ENCODE data around the gene BAG5.

BAG5 gene

DNA sequence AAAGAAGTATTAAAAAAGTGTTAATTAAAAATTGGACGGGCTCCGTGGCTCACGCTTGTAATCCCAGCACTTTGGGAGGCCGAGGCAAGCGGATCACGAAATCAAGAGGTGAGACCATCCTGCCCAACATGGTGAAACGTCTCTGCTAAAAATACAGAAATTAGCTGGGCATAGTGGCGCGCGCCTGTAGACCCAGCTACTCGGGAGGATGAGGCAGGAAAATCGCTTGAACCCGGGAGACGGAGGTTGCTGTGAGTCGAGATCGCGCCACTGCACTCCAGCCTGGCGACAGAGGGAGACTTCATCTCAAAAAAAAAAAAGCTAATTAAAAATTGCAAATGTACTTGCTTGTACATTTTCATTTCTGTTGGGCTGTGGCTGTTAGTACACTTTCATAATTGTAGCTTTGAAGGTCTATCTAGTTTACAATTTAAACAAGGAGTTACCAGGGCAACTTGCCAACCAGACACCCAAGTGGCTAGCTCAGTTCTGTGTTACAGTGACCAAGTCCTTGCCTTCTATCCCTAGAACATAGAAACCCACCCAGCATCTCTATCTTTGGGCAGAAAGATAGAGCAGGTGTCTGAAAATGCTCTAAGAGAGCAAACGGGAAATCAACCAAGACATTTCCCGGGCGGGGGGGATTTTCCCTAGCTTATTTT, 1.5 kb upstream of the BAG5 start:
- no peak for DNase-seq

DNA sequence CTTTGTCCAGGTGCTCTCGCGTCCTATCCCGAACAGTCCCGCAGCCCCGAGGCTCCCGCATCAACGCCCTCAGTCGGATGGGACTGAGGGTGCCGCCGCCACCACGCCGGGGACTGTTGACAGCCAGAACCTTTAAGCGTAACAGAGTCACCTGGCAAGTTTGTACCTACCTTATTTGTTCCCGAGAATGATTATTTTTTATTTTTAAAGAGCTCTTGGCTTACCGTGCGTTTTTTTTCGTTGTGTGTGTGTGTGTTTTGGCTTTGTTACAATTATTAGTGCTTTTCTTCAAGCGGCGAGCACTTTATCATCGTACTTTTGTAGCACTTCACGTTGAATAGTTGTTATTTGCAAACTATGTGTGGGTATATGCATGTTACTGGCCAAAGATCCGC, 766 bp upstream of the BAG5 start:
- no peak for DNase-seq

DNA sequence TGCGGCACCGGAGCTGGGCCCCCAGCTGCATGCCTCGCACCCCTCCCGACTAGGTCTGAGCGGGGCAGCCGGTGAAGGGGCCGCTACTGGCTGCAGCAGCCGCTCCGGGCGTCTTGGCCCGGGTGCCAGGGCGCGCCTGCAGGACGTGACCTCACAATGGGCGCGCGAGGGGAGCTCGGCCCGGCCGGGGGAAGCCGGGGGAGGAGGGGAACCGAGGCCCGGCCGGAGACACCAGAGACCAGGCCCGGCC, 353 bp downstream of the BAG5 start:
- DNase-seq = no peak

DNA sequence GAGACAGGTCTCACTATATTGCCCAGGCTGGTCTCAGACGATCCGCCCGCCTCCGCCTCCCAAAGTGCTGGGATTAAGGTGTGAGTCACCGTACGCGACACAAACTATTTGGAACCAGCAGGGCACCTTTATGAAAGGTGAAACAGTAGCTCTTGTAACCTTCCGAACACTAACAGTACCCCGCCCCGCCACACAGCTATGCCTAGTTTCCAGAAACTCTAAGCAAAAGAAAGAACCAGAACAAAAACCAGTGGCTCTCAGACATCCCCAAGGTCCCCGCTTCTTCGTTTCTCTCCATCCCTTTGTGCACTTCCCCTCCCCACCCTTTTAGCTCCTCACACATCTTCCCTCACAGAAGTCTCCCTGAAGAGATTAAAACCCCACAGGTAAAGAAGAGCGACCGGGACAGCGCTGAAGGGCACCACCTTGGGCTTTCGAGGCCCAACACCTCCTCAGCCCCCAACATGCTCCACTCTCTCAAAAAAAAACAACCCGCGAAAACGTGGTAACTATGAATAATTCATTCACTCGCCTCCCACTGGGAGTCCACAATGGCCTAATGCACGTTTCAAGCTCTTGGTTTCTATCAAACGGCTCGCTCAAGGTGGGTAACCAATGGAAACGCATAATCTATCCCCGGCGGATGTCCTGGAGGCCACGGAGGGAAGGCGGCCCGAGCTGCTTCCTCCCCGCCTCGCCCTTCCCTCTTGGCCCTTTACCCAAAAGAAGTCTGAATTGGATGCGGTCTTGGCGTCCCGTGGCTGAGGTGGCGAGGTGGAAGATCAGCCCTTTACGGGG, 877 bp downstream of the BAG5 start:
- DNase-seq = peak; percentile 24

DNA sequence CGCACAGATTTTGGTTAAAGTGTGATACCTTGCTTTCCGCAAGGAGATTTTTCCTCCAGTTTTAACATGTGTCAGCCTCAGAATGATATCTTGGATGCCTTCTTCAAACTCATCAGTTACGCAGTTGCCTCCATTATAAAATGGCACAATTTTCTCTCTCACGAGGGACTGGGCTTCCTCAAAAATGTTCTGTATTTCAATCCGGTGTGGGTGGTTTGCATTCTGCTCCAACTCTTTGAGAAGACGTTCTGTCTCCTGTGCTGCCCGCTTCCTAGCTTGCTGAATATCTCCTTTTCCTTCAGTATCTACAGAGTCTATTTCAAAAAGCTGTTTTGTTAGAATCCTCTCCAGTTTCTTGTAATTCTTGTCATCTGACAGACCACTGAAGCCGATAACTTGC, 1.8 kb downstream of the BAG5 start:
- DNase-seq = no peak

DNA sequence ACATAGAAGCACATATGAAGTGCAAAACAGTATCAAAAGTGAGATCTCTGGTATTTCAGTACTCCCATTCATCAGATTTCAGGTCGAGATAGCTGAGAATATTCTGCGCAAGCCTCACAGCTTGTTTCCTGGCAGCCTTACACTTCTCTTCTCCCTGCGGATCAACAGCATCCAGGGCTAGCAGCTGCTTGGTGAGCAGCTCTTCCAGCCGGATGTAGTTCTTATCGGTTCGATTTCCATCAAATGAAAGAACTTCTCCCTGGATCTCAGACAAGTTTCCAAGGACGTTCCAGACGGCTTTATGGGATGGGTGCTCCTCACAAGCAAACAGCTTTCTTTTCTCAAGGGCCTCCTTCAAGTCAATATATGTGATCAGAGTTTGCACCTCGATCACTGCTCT, 2.7 kb downstream of the BAG5 start:
- DNase-seq = no peak

DNA sequence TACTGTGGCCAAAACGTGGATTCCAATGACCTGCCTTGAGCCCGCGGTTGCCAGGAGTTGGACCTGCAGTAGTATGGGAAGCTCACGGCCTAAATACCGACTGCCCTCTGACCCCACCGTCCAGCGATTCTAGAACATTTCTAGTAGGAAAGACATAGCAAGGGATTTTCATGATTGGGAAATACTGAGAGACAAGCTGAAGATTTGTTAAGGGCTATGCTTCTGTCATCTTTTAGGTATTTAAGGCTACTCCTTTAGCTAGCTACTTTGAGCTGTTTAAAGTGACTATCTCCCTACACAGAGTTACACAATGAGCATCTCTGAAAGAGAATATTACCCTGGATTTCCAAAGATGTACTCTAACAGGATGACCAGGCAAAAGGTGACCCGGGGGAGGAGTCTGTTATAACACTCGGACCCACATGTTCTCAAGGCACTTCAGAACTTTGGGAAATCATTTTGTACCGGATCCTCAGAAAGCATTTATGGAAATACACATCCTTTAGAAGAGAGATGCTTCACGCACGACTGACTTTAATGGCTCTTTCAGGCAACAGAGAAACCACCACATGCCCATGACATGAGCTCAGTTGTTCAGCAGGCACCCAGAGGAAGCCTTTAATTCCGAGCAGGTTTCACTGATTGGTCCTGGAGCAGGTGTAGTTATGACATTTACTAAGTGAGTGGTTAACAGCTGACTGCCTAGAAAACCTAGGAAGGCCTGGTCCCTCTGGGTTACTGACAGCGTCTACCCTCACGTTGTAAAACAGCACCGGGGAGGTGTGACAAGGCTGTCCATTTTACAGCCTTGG, 4.2 kb downstream of the BAG5 start:
- no peak for DNase-seq

DNA sequence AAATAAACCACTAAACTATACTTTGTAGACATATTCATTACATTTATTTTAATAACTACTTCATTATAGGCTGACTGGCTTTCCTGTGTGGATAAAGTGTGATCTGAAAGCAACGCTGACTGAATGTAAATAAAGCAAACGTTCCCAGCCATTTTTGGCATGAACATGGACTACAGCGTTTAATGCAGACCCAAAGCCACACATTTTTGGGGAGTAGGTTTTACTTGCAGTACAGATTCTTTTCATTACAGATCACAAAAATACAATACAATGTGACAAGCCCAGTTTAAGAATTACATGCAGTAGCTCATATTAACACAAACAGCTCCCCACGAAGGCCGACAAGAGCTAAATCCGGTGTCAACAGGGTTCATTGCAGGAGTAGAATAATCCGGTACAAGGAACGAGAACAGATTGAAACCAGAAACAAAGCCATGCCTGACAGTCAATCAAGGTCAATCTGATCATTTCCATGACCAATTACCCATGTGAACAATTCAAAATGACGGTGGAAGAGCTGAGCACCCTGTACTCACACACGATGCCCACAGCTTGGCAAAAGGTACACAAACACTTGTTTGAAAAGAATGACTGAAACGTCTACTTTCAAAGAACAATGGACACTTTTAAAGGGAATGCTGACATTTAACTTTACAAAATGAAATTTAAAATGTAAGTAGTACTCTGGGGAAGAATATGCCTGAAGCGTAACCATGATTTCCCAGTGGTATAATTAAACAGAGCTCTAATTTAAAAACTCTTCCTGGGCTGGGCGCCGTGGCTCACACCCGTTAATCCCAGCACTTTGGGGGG, 5.3 kb downstream of the BAG5 start:
- DNase-seq = no peak

DNA sequence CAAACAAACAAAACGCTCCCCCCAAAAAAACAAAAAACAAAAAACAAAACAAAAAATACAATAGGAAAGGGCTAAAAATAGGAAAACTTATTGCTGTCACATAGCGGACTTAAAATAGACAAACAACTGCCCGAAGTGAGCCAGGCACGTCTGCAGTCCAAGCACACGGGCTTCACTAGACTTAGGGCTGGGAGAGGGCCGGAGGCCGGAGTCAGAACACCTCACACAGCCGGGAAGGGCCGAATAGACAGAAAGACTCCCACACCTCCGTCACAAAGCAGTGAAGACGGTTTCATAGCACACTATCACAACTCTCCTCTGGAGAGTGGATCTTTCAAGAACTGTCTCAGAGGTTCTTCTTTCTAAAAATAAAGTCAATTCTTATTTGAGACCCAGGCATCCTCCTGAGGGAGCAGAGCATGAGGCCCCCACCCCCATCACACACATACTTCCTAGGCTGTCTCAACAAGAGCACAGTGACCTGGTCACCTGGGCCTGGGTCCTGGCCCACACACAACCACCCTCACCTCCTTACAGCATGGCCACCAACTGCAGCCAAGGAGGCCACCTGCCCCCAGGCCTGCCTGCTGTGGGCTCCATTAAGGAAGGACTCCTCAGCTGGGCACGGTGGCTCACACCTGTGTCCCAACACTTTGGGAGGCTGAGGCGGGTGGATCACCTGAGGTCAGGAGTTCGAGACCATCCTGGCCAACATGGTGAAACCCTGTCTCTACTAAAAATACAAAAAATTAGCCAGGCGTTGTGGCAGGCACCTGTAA, 6.7 kb downstream of the BAG5 start:
- DNase-seq = no peak

DNA sequence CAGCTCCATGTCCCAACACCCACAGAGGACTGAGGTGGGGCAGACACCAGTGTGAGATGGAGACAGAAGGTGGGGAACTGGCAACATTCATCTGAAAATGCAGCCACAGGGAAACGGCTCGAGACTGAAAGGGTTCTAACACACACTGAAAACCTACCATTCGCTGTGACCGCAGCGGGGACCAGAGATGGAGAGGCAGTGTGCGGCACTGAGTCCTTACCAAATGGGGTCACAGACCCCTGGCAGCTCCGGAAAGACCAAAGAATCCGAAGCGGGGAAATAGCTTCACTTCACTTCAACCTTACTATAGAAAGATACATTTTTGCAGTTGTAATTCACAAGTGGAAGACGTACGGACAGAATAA, 9.6 kb downstream of the BAG5 start:
- no peak for DNase-seq

DNA sequence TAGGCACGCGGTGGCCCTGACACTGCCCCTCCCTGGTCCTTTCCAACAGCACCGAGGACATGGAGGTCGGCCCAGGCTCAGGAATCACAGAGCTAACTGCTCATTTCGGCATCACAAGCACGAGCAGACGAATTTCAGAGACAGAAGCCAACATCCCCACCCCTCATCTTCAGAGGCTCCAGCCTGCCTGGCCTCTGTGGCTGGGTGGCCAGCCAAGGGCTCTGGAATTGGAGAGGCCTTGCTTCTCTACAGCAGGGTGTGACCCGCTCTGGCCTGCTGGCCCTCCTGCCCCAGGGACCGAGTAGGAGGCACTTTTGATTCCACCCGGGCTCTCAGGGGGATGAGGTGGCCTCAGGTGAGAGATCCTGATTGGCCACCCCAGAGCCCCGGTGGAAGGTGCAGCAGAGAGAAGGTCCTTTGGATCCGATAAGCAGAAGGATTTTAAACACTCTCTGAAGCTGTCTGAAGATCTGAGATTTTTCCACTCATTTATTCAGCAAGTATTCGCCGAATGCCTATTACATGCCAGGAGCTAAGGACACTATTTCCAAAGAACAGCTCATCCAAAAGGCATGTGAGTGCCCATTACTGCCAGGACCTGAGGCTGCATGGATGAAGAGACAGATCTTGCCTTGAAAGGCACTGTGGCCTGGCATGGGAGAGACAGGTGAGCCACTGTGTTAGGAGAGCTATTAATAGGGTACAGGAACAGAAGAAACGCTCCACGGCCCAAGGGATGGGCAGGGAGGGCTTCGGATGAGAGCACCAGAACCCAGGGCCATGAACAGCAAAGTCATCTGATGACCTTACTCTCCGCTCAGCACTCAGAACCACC, 10.2 kb downstream of the BAG5 start:
- no peak for DNase-seq

DNA sequence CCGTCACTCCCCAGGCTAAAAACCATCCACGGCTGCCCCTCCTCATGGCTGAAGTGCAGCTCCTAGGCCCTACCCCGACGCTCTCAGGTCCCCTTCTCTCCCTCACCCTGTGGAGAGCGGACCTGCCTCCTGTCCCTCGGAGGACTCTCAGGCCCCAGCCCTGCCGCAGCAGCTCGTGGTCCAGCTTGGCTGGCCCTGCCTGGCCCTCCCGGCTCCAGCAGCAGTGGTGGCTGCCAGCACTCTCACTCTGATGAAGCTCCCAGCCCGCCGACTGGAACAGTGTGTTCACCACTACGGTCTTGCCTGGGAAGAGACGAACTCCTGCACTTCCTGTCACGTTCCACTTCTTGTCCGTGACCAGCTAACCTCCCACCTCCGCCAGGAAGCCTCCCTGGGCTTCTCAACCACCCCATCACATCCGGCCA, 11.1 kb downstream of the BAG5 start:
- DNase-seq = no peak

DNA sequence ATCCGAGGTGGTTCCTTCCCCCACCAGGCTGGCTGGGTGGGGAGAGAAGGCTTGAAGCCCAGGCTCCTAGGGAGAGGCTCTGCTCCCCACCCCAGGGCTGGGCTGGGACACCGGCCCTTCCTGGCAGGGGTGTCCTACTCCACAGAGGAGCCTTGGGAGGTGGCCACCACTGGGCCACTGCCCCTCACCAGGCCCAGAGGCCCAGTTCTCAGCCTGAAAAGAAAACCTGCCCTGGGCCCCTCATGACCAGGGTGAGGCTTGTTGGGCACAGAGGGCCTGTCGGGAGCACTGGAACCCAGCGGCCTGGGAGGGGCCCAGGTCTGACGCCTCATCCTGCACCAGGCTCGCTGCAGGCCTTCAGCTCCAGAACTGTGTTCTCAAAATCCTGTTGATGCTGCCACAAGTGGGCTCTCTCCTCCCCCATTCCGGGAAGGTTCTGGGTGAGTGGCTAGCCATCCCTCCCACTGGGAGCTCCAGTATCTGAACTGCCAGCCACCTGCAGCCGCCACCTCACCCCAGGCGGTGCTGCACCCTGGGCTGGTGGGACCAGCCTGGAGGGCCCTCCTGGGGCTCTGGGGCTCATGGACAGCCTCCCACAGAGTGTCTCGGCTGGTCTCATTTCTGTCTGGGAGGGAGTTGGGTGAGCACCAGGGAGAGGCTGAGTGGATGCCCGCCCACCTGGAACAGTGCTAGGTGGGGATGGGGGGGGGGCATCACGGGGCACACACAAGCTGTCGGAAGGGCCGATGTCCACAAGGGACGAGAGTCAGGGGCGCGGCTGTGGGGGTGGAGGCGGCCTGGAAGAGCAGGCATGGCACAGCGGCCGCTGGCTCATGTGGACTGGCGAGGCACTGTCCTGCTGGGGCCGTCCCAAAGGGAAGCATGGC, 11.8 kb downstream of the BAG5 start:
- no peak for DNase-seq

DNA sequence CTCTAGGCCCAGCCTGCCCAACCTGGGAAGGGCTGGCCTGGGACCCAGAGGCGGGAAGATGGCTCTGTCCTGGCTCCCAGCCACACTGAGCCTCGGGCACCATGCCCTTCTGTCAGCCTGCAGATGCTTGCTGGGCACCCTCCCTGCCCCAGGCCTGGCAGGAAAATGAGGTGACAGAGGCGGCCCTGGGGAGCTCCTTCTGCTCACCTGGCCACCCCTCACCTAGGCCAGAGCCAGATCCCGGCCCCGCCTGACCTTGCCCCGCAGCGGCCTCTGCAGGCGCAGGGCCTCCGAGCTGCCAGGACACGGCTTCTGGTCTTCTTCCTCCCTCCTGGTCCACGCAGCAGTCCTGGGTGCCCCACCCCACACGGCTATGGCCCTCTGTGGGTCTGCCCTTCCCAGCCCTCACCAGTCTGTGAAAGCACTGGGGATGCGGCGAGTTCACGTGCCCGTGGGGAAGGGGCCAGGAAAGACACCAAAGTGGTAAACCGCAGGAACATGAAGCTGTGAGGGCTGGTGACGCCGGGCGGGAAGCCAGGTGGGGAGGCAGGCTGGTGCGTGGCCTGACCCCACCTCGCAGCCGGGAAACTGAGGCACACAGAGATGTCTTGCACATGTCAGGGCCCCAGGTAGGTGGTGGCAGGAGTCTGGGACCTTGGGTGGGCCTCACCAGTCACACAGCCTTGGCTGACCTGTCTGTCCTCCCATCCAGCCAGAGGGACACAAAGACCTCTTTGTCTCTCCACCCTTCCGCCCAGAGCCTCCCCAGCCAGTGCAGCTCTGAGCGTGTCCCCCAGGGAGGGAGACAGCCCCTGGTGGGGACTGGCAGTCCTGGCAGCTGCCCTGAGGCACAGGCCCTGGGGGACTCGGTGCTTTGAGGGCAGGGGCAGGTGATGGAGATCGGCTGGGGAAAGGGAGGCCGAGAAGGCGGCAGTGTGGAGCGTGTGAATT, 12.8 kb downstream of the BAG5 start:
- no peak for DNase-seq

DNA sequence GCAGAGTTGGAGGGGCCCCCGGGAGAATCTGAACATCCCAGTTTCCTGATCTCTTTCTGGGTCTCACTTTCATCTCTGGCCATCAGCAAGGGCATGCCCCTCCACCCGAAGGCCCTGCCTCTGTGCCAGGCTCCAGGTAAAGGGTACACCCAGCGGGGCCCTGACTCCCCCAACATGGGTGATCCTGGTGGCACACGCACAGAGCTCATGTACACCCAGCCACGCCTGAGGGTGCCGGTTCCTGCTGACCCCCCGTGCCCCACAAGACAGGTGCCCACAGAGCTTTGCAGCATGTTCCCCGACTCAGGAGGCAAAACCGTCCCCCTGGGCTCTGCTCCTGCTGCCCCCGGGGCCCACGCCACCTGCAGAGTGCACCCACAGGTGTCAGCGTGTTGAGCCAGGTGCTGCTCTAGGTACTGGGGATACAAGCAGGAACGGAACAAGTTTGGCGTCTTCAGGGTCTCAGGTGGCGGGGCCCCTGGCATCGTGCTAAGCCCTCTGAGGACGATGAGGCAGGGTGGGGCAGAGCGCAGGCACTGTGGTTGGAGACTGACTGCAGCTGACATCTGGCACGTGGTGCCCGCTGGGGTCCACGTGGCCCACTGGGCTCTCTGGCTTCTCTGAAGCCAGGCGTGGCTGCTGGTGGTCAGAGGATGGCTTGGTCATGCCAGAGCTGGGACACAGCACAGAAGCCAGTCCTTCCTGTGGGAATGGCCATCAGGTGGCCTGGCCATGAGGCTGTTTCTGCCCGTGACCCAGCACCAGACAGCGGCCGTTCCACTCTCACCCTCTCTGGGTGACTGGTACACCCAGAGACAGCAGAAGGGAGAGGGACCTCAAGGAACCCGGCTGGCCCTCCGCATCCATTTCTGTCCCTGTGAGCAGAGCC, 13.8 kb downstream of the BAG5 start:
- no peak for DNase-seq

DNA sequence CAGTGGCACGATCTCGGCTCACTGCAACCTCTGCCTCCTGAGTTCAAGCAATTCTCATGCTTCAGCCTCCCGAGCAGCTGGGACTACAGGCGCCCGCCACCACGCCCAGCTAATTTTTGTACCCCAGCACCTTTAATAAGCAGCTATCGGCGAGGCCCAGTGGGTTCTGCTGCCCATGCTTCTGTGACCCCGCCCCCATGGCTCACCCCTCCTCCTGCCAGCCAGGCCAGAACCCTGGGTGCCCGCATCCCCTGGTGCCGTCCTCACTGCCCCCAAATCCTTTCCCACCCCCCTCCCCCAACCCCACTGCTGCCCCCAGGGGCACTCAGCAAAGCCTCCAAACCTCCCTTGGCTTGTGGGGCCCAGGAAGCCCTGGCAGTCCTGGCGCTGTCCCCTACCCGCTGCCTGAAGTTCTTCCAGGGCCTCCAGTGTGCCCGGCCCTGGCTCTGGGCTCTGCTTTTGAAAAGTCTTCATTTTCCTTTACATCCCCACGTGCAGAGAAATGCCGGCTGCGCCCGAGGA, 14.5 kb downstream of the BAG5 start:
- DNase-seq = no peak

DNA sequence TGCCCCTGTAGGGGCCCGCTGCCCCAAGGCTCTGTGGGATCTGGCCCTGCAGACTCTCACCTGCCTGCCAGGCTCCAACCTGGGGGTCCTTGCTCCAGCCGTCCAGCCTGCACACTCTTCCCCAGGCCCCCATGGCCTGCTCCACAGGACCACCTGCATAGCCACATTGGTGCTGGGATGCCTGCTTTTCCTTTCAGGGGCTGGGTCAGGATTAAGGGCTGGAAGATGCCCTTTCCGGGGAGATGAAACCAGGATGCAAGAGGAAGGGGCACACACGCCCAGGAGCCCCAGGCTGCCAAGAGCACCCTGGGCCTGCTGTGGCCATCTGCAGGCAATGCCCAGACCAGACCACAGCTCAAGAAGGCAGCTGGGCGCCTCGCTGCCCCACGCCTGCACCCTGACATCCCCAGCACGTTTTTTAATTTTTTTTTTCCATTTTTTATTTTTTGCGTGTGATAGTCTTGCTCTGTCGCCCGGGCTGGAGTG, 15.0 kb downstream of the BAG5 start:
- DNase-seq = no peak
